Panc1 (cell line): ENCODE results near the gene TECR.

Experiments used
- REST ChIP-seq, 2 experiments: IDR thresholded peaks; 2 replicates each; pipeline ENCODE4 v1.6.1; 2011 to 2012; ENCODE audit warnings: low read depth in 2 of 2, control low read depth in 1 of 2, low read length in 1 of 2, mild to moderate bottlenecking in 1 of 2, moderate library complexity in 1 of 2; ENCODE audit not compliant: insufficient read depth in 1 of 2
- SIN3A ChIP-seq: IDR thresholded peaks from 2 replicates; pipeline ENCODE4 v1.6.1; 2012; ENCODE audit warnings: low read depth, mild to moderate bottlenecking, low read length, moderate library complexity, borderline replicate concordance; ENCODE audit not compliant: insufficient read depth
- TF ChIP-seq, protein P1 (sequence below): fragments of 450-650 bp; IDR thresholded peaks from 2 replicates; pipeline ENCODE4 v1.5.1; 2017; ENCODE audit warnings: mild to moderate bottlenecking

GRCh38 chr19:14561249-14561648 lies 31.9 kb downstream of the TECR start:
- TF ChIP-seq, protein P1, sequence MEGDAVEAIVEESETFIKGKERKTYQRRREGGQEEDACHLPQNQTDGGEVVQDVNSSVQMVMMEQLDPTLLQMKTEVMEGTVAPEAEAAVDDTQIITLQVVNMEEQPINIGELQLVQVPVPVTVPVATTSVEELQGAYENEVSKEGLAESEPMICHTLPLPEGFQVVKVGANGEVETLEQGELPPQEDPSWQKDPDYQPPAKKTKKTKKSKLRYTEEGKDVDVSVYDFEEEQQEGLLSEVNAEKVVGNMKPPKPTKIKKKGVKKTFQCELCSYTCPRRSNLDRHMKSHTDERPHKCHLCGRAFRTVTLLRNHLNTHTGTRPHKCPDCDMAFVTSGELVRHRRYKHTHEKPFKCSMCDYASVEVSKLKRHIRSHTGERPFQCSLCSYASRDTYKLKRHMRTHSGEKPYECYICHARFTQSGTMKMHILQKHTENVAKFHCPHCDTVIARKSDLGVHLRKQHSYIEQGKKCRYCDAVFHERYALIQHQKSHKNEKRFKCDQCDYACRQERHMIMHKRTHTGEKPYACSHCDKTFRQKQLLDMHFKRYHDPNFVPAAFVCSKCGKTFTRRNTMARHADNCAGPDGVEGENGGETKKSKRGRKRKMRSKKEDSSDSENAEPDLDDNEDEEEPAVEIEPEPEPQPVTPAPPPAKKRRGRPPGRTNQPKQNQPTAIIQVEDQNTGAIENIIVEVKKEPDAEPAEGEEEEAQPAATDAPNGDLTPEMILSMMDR = no peak
- TF ChIP-seq SIN3A = no peak
- TF ChIP-seq REST (IDR thresholded peaks at IDR 0.05; ENCODE audit: insufficient read depth in 1 of 2, low read depth in 2 of 2, low read length in 1 of 2) = no peak
